Breast epithelium (tissue), 3 donors: ENCODE measurements around the gene FHL3.

ENCODE experiments used
- POLR2A ChIP-seq: fragments of 450-650 bp; IDR thresholded peaks from one replicate; pipeline ENCODE4 v1.6.1; 2016; ENCODE audit warnings: antibody characterized with exemption, mild to moderate bottlenecking, moderate library complexity
- POLR2AphosphoS5 ChIP-seq, 3 donors: sonication (generic); formaldehyde crosslinking; IDR thresholded peaks; one replicate each; pipeline ENCODE4 v1.6.1; 2017; ENCODE audit warnings: antibody characterized with exemption in 3 of 3

DNA sequence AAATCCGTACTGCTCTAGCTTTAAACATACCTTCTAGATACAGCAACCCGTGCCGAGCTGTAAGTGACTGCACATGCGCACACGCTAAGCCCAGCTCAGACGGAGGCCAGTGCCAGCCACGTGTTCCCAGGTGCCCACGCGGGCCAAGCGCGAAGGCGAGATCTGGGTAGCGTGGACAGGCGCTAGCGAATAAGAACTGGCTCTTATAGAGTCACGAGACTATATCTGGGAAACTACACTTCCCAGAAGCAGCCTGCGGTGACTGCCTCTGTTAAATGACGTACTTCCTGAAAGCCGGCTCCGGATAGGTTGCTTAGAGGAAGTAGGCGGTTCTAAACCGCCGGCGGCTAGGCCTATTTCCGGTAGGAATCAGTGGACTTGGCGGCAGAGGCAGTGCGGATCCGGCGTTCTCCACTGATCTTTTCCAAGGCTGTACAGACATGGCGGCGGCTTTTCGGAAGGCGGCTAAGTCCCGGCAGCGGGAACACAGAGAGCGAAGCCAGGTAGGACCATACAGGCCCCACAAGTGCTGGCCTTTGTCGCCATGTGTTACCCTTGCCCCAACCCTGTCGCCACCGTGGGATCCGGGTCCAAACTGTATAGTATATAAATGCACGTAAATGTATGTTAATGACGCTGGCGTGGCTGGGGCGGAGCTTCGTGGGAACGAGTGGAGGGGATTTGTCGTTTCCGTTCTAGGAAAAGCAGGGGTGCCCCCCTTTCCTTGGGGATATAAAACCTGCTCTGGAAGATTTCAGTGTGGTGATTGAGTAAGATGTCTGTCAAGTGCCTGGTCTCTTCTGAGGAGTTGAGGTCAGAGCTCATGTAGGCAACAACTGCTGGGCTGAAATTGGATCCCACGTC lies 7.3 kb upstream of the FHL3 start, which contains the start of gene UTP11:
- peak; percentile 90 to 98 (median 97) for TF ChIP-seq POLR2AphosphoS5 (IDR thresholded peaks at IDR 0.05)
- peak; percentile 70 for TF ChIP-seq POLR2A
